GM12874 (cell line): ENCODE results near the gene PAX5.

Source experiments
- TF ChIP-seq, protein P1 (sequence below): IDR thresholded peaks from 2 replicates; pipeline ENCODE4 v1.5.1; 2011; ENCODE audit warnings: low read depth, mild to moderate bottlenecking, control low read depth, low read length, moderate library complexity; ENCODE audit not compliant: insufficient read depth

The PAX5 gene

DNA sequence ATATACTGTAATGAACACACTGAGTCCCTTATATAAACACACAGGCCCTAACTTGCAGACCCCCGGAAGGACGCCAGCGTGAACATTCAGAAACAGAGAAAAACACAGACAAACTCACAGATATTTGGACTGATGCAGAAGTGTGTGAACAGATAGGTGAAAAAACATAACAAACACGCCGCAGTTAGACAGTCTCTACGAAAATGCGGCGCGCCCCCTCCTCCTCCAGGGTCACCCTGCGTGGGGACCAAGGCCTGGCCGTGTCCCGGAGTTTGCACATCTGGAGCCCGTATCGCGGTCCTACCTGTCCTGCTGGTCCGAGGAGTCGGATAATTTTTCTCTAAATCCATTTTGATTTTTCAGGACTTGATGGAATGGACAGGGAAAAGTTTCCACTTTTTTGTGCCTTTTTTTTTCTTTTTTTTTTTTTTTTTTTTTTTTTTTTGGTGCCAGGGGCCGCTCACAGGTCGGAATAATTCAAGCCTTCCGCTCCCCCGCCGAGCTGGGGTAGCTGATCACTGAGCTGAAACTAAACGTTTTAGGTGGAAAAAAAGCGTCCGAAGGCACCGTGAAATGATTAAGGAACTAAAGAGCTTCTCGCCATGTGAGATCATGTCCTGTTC, at the start of gene PAX5:
PAX5 (minus strand) TSS at position 587 of the 623 bp plus-strand sequence; CDS start at position 350, 237 bp downstream.
- TF ChIP-seq, protein P1, sequence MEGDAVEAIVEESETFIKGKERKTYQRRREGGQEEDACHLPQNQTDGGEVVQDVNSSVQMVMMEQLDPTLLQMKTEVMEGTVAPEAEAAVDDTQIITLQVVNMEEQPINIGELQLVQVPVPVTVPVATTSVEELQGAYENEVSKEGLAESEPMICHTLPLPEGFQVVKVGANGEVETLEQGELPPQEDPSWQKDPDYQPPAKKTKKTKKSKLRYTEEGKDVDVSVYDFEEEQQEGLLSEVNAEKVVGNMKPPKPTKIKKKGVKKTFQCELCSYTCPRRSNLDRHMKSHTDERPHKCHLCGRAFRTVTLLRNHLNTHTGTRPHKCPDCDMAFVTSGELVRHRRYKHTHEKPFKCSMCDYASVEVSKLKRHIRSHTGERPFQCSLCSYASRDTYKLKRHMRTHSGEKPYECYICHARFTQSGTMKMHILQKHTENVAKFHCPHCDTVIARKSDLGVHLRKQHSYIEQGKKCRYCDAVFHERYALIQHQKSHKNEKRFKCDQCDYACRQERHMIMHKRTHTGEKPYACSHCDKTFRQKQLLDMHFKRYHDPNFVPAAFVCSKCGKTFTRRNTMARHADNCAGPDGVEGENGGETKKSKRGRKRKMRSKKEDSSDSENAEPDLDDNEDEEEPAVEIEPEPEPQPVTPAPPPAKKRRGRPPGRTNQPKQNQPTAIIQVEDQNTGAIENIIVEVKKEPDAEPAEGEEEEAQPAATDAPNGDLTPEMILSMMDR, result no peak

DNA sequence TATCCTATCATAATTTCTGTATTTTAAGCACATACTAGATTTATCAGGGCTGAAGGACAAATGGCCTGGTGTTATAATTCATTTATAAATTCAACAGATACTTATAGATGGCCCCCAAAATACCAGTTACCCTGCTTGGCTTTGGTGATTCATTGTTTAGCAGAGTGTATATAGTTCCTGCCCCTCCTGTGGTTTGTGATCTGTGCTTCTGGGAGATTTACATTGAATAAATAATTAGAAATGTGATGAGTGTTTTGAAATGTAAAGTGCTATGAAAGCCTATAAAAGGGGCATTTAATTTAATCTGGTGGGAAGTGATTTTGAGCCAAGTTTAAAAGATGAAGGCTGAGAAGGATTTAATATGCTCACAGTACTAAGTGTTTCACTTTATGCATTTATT, 49.6 kb upstream of the PAX5 start:
- TF ChIP-seq, protein P1, result no peak

DNA sequence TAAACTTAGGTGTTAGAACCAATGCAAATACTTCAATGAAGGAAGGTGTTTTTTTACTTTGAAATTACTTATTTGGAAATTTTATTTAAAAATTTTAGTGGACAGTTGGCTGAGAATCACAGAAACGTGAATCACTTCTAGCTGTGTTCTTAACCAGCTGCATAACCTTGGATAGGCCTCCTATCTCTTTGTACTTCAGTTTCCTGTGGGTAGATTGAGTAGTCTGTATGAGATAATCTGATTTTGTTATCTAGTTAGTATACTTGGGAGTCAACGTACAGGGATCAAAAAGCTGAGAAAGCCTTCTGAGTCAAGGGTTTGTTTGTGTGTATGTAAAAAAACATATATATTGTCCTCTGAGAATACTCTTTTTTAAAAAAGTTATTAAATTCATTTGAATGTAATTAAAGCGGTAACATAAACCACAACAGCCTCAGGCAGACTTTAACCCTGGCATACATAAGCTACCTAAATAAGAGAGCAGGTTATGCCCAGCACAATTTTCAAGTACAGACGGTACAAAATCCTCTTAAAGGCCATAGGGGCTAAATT, 48.2 kb upstream of the PAX5 start:
- TF ChIP-seq, protein P1, result no peak

DNA sequence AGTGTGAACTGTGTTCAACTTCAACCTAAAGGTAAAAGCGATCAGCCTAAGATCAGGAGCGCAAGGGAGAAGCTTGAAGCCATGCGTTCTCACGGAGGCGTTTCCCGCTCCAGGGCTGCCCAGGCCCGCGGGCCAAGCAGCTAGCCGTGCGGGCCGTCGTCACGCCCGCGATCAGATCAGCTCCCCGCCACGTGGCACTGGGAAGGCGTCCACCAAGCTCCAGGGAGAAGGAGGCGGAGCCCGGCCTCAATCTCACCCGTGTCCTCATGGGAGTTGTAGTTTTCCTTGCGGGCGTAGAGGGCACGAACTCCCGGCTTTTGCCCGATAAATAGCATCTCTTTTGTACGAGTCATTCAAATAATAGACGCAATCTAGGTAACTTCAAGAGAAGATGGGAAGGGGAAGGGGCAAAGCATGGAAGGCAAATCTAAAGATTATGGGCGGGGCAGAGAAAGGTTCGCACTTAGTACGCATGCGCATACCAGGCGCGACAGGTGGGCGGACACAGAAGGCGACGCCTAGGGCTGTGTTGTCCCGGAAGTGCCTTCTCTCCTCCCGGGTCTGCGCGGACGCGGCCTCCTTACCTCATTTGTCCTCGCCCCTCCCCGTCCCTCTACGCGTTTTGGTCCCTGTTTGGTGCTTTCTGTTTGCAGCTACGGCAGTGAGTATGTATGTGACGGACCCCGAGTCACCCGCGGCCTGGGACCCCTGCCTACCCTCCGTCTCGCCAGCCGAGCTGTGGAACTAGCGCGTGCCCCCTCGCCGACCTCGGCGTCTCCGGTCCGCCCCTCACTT, 45.5 kb upstream of the PAX5 start:
- TF ChIP-seq, protein P1, result no peak

DNA sequence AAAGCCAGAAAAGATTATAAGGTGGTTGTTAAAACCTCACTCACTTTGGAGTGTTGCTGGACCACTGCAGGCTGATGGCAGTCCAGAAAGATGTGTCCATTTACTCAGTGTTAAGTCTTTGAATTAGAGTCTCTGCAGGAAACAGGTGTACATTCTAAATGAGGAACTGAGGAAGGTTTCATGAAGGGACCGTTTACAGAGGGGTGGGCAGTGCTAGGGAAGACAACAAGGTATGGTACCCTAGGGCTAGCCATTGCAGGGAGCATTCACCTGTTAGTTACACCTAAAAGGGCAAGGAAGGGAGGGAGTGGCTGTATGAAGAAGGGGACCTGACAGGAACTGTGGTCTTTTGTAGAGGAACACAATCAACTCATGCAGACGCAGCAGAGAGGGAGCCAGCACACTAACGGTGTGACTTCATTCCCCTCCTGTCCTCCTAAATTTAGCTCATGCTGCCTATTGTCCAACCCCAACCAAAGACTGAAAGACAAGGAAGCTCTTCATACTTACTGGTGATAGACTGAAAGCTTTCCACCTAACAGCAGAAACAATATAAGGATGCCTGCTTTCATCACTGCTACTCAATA, 32.2 kb upstream of the PAX5 start:
- TF ChIP-seq, protein P1, result no peak

DNA sequence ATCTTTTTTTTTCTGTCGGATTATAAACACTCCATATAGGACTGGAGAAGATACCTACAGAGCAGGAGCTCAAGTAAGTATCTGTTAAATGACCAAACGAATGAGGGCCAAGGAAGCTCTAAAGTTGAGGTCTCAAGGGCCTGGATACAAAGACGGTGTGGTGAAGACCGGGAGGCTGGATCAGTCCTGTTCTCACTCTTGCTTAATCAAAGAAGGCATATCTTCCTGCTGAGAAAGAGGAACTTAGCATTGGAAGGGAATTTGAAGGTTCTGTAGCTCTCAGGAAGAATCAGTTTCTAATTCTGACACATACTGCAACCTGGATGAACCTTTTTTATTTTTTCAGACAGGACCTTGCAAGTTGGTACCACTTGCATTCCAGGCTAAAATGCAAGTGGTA, 28.3 kb upstream of the PAX5 start:
- TF ChIP-seq, protein P1, result no peak

DNA sequence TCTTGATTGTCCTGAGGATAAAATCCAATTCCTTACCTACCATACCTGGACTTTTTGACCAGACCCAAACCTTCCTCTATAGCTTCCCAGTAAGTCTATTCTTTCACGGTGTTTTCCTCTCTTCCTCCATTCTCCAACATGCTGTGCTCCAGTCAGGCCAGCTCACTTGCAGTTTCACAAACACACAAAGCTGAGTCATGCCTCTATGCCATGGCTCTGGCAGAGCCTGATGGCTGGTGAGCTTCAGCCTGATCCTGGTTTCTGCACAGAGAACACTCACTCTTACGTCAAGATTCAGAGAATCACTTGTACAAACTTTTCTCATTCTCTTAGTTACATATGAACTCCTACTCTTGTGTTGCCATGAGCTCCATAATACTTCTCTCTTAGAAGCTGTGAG, 27.7 kb upstream of the PAX5 start:
- TF ChIP-seq, protein P1, result no peak
